Stimulated activated CD8-positive, alpha-beta memory T cell treated with anti-CD3 and anti-CD28 coated beads, Interleukin-4, amount 100 ng/mL, for 48 hours (primary cell): ENCODE measurements around the gene CSF3.
"Not testable (repeated sequence)": the region's sequence is repeated elsewhere in the genome, so short reads cannot be mapped to it uniquely, and the experiment has no call there.

Experiments
- DNase-seq: peaks from one replicate; pipeline ENCODE4 v3.0.0-alpha.2; 2020

The CSF3 gene

DNA sequence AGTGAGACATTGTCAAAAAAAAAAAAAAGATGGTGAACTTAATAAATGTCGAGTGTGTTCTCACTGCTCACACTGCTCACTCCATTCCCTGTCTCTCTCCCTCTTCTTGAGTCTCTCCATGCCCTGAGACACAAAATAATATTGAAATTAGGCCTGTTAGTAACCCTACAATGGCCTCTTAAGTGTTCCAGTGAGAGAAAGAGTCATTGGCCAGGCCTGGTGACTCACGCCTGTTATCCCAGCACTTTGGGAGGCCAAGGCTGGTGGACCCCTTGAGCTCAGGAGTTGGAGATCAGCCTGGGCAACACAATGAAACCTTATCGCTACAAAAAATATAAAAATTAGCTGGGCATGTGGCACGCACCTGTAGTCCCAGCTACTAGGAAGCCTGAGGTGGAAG lies 16.2 kb upstream of the CSF3 start:
- no peak for DNase-seq

DNA sequence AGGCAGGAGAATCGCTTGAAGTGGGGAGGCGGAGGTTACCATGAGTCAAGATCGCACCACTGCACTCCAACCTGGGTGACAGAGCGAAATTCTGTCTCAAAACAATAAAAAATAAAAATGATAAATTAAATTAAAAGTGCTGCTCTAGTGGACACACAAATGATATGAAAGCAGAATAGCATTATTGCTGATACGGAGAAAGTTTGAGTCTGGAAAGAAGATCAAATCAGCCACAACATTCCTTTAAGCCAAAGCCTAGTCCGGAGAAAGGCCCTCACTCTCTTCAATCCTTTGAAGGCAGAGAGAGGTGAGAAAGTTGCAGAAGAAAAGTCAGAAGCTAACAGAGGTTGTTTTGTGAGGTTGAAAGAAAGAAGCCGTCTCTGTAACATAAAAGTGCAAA lies 15.1 kb upstream of the CSF3 start:
- DNase-seq, result no peak

DNA sequence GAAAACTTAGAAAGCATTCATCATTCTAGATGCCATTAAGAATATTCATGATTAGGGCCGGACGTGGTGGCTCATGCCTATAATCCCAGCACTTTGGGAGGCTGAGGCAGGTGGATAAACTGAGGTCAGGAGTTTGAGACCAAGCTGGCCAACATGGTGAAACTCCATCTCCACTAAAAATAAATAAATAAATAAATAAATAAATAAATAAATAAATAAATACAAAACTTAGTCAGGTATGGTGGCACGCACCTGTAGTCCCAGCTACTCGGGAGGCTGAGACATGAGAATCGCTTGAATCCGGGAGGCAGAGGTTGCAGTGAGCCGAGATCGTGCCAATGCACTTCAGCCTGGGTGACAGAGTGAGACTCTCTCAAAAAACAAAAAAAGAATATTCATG lies 13.9 kb upstream of the CSF3 start:
- DNase-seq, result not testable (repeated sequence)

DNA sequence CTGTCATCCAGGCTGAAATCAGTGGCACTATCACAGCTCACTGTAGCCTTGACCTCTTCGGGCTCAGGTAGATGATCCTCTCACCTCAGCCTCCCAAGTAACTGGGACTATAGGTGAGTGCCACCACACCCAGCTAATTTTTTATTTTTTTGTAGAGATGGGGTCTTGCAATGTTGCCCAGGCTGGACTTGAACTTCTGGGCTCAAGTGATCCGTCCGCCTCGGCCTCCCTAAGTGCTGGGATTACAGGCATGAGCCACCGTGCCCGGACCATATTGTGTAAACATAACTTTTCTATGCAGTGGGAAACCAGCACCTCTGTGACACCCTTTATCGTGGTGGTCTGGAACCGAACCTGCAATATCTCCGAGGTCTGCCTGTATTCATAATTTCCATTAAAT lies 11.2 kb upstream of the CSF3 start:
- DNase-seq, result no peak

DNA sequence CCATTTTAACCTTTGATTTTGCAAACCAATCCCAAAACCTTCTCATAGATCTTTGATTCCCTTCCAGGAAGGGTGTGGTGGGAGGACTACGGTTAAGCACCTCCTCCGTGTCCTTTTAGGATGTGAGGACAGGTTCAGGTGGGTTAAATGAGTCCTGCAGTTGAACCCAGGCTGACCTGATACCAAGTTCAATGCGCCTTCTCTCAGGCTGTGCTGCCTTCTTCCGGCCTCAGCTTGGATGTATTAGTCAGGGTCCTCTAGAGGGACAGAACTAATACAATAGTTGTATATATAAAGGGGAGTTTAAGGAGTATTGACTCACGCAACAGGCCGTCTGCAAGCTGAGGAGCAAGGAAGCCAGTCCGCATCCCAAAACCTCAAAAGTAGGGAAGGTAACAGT lies 10.5 kb upstream of the CSF3 start:
- no peak for DNase-seq

DNA sequence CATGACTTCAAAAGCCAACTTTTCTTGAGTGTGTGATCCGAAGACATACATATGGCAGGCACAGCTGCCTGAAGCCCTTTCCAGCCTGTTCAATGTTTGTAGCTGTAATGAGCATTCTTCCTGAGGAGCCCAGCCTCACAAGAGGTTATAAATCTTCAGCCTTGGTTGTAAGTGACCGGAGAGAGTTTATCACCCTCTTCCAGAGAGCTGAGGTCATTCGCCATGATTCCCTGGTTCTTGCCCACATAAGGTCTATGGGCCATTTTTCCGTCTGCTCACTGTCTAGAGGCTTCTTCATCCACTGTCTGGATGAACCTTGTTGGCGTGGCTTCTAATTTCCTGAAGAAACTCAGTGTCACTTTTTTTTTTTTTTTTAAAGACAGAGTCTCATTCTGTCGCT lies 9.7 kb upstream of the CSF3 start:
- no peak for DNase-seq

DNA sequence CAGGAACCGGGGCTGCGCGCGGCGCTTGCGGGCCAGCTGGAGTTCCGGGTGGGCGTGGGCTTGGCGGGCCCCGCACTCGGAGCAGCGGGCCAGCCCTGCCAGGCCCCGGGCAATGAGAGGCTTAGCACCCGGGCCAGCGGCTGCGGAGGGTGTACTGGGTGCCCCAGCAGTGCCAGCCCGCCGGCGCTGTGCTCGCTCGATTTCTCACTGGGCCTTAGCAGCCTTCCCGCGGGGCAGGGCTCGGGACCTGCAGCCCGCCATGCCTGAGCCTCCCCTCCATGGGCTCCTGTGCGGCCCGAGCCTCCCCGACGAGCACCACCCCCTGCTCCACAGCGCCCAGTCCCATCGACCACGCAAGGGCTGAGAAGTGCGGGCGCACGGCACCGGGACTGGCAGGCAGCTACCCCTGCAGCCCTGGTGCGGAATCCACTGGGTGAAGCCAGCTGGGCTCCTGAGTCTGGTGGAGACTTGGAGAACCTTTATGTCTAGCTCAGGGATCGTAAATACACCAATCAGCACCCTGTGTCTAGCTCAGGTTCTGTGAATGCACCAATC lies 4.2 kb upstream of the CSF3 start:
- not testable (repeated sequence) for DNase-seq

DNA sequence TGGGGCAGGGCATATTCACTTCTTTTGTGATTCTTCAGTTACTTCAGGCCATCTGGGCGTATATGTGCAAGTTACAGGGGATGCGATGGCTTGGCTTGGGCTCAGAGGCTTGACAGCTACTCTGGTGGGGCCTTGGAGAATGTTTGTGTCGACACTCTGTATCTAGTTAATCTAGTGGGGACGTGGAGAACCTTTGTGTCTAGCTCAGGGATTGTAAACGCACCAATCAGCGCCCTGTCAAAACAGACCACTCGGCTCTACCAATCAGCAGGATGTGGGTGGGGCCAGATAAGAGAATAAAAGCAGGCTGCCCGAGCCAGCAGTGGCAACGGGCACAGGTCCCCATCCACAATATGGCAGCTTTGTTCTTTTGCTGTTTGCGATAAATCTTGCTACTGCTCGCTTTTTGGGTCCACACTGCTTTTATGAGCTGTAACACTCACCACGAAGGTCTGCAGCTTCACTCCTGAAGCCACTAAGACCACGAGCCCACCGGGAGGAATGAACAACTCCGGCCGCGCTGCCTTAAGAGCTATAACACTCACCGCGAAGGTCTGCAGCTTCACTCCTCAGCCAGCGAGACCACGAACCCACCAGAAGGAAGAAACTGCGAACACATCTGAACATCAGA lies 3.1 kb upstream of the CSF3 start:
- DNase-seq, result not testable (repeated sequence)

DNA sequence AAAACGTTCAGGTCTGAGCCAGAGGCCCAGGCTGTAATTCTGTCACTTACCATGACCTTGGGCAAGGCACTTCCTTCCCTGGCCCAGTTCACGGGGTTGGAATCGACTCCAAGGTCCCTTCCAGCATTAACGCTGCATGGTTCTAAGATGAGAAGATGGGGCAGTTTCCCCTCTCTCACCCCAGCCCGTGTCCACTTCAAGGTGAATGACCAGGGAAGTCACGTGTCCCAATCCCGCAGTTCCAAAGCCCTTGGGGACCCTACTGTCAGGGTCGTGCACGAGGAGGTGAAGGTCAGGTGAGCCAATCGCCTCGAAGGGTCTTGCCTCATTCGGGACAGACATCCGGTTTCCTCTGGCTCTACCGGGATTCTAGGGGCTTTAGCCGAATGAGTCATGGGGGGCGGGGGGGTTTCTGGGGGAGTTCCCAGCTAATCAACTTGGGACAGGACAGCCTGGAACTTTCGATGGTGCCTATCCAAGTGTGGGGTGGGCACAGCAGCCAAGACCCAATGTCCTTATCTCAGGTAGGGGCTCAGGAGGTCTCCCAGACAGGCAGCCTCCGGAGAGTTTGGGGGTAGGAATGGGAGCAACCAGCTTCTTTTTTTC lies 762 bp upstream of the CSF3 start:
- DNase-seq, result no peak

DNA sequence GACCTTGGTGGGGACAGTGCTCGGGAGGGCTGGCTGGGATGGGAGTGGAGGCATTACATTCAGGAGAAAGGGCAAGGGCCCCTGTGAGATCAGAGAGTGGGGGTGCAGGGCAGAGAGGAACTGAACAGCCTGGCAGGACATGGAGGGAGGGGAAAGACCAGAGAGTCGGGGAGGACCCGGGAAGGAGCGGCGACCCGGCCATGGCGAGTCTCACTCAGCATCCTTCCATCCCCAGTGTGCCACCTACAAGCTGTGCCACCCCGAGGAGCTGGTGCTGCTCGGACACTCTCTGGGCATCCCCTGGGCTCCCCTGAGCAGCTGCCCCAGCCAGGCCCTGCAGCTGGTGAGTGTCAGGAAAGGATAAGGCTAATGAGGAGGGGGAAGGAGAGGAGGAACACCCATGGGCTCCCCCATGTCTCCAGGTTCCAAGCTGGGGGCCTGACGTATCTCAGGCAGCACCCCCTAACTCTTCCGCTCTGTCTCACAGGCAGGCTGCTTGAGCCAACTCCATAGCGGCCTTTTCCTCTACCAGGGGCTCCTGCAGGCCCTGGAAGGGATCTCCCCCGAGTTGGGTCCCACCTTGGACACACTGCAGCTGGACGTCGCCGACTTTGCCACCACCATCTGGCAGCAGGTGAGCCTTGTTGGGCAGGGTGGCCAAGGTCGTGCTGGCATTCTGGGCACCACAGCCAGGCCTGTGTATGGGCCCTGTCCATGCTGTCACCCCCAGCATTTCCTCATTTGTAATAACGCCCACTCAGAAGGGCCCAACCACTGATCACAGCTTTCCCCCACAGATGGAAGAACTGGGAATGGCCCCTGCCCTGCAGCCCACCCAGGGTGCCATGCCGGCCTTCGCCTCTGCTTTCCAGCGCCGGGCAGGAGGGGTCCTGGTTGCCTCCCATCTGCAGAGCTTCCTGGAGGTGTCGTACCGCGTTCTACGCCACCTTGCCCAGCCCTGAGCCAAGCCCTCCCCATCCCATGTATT lies 1.1 kb downstream of the CSF3 start:
- DNase-seq, result no peak

DNA sequence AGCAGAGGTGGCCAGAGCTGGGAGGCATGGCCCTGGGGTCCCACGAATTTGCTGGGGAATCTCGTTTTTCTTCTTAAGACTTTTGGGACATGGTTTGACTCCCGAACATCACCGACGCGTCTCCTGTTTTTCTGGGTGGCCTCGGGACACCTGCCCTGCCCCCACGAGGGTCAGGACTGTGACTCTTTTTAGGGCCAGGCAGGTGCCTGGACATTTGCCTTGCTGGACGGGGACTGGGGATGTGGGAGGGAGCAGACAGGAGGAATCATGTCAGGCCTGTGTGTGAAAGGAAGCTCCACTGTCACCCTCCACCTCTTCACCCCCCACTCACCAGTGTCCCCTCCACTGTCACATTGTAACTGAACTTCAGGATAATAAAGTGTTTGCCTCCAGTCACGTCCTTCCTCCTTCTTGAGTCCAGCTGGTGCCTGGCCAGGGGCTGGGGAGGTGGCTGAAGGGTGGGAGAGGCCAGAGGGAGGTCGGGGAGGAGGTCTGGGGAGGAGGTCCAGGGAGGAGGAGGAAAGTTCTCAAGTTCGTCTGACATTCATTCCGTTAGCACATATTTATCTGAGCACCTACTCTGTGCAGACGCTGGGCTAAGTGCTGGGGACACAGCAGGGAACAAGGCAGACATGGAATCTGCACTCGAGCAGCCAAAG lies 2.3 kb downstream of the CSF3 start:
- no peak for DNase-seq

DNA sequence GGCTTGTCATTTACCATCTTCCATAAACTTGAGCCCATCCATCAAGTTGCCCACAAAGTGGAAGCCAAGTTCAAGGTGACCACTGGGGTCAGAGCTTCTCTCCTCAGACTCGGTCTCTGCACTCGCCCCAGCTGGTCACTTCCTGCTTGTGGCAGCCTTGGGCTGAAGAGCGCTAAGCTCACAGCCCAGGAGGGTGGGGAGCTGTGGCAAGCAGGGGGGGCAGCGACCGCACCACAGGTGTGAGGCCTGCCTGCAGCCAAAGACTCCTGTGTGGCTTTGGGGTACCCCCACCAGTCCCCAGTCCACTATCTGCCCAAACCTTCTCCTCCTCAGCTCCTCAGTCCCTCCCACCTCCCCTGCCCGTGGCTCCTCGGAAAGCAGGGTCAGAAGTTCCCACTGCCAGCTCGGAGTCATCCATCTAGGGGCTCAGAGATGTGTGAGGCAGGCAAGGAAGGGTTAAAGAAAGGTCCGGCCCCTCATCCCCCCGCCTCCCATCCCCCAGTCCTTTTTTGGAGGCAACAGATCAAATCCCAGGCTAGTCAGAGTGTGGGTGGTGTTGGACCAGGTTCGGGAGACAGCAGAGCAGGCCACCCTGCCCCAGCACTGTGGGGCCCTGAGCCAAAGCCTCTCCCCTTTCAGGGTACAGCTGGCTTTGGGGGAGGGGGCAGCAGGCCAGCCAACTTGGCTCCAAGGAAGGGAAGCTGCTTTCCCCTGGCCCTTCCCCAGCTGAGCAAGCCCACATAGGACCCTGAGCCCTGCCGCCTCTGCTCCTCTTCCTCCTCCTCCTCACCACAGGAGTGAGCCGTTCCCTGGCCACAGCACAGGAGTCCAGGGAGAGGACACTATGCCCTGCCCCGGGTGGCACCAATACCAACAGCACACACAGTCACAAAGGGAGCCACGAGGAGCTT lies 3.2 kb downstream of the CSF3 start:
- DNase-seq, result no peak

DNA sequence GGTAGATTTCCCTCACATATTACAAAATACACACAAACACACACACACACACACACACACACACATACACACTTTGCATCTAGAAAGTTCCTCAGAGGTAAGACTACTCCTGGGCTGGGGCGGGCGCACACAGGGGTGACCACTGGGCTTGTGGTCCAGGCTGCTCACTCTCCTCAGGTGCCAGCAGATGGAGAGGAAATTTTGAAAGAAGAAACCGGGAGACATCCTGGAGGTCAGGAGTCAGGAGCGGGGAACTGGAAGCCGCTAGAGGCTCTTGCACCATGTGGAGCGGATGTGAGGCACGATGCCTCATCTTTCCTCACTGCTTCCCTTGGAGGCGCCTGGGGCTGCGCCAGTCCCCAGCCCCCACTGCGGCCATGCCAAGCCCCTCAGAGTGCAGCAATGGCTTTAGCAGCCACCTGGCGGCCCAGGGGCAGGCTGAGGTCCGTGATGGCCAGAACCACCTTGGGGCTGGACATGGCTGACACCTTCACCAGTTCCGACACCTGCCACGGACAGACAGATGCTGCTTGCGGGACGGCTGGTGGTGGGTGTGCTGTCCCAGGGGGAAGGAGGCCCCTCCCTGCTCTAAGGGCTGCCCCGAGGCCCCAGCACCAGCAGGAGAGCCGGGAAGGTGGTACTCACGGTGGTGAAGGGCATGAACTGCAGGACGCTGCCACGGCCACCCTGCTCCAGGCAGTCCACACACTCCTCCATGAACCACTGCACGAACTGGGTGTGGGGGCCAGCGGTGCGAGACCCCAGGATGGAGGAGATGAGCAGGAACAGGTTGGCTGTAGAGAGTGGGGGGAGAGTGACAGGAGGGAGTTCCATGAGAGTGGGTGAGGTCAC lies 4.1 kb downstream of the CSF3 start:
- DNase-seq, result no peak

DNA sequence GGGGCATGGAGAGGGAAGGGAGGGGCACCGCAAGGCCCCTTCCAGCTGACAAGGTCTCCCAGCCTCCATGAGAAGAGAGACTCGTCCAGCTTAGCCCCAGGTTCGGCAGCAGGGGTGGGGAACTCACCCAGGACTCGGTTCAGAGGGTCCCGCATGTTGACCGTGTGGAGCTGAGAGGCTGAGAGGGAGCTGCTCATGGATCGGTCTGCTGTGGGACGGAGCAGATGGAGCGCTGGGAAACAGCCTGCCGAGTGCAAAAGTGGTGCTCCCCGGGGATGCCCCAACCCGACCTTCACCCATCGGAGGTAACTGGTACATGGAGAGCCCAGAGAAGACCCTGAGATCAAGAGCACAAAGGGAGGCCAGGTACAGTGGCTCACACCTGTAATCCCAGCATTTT lies 4.9 kb downstream of the CSF3 start:
- DNase-seq, result no peak

DNA sequence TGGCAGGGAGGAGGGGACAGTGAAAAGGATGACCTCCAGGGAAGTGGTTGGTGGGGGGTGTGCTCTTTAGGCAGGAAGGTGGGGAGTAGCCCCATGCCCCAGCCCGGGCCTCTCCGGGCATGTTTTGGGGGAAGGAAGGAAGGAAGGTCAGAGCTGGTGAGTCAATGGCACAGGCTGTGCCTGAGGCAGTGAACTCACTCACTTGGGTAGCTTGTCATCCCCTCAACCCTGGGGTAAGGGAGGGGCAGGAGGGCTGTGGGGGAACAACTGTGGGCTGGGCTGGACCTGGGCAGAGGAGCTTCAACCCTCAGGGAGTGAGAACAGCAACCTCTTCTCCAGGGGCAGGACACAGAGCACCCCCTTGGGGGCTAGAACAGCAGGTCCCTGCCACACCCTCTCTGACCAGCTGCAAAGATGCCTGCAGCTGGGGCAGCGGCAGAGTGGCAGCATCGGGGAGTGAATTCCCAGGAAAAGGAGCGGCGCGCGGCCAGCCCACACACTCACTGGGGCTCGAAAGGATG lies 6.3 kb downstream of the CSF3 start:
- no peak for DNase-seq

DNA sequence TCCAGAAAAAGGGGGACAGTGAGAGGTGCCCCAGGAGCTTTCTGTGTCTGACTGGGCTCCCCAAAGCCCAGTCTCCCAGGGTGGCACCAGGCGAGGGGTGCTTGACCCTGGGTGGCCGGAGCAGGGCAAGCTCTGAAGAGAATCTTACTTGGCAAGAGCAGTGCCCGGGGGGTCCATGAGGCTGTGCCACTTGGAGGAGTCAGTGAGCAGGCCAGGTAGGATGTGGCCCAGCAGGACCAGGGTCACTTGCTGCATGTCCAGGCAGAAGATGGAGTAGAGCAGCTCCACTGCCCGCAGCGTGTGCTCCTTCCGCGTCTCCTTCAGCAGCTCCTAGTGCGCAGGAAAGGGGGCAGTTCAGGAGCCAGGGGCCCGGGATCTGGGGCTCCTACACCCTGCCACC lies 7.3 kb downstream of the CSF3 start:
- no peak for DNase-seq

DNA sequence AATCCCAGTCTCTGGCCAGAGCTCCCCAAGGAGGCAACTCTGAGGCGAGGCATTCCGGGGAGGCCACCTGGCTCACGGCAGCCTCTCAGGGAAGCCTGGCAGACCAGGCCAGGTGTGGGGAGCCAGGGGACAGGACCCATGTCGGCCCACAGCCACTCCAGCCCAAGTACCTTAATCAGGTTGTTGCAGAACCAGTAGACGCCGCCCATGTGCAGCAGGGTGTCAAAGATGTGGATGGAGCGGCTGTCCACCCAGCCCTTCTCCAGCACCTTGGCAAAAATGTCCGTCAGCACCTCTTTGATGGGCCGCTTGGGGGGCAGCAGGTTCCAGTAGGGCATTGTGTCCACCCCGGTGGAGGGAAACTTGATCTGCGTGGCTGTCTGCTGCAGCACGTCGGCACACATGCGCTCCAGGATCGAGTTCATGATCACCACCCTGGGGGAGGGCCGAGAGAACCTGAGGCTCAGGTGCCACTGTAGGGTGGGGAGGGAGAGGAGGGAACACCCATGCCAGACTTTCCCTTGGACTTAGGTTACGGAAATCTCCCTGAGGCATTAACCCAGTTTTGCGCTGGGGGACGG lies 7.8 kb downstream of the CSF3 start:
- no peak for DNase-seq

DNA sequence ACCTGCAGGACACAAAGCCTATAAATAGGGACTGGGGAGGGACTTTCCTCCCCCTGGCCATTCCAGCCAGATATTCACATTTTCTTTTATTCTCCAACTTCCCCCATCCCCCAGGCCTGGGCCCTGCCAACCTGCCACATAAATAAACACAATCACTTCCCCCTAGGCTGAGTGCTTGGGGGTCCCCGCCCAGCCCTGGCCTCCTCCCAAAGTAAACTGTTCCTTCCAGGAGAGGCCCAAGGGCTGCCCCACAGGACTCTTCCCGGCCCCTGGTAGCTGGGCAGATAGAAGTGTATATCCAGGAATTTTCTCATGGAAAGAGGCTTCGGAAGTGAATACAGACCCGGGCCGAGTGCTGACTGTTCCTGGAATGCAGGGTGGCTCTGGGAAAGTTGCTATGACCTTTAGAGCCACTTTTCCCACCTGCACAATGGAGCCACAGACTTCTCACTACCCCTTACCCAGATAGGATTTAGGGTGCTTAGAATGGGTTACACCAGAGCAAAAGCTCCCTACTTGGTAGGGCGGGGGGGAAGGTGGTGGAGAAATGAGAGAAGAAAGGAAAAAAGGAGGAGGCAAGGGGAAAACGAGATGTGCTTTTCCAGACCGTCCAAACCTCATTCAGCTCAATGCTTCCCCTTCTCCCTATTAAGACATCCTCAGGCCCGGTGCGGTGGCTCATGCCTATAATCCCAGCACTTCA lies 8.5 kb downstream of the CSF3 start:
- DNase-seq, result no peak

DNA sequence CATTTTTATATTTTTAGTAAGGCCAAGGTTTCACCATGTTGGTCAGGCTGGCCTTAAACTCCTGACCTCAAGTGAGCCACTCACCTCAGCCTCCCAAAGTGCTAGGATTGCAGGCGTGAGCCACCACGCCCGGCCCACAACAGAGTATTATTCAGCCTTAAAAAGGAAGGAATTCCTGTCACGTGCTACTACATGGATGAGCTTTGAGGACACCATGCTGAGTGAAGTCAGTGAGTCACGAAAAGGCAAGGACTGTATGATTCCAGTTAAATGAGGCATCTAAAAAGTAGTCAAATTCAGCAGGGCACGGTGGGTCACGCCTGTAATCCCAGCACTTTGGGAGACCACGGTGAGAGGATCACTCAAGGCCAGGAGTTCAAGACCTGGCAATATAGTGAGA lies 9.7 kb downstream of the CSF3 start:
- no peak for DNase-seq

DNA sequence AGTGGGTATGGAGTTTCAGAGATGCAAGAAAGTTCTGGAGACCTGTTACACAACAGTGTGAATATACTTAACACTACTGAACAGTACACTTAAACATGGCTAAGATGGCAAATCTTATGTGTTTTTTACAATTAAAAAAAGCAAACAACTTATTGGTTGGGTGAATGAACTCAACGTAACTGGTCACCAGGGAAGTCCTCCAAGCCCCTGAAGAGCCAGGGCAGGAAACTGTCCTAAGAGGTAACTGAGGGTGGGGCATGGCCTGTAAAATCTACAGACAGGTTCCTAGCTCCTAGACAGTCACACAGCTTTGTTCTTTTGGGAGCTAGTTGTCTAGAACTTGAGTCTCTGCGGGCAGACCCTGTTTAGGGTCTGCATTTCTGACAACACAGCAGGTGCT lies 10.3 kb downstream of the CSF3 start:
- DNase-seq, result no peak
